ENCODE results near the gene ETNK1. TPM values are rescaled to one million over a fixed set of nuclear protein-coding genes. Genes with fewer than 3 reads are reported as not detected.
A peak's percentile ranks its signal among the peaks of the same experiment; 100 is the strongest.

The ETNK1 gene
- total RNA-seq, 1 donor from 2014 or later: 63.0 TPM

GRCh38 chr12:22625762-22626294 is 857 bp downstream of the ETNK1 start:
- DNase-seq (ENCODE audit: extremely low spot score, unreplicated experiment): no peak
- peak overlapping the region; percentile 97 for H3K27ac Mint-ChIP-seq (ENCODE audit: unreplicated experiment)

GRCh38 chr12:22626406-22626805 is 1.4 kb downstream of the ETNK1 start:
- Mint-ChIP-seq H3K4me1 (ENCODE audit: unreplicated experiment) (peaks cover 47% of the 10 kb centered on the region), H3K9me3 (ENCODE audit: unreplicated experiment) (no peaks in the 10 kb centered on the region), H3K27me3 (ENCODE audit: unreplicated experiment) (peaks cover 3% of the 10 kb centered on the region), H3K36me3 (ENCODE audit: unreplicated experiment) (peaks cover 1% of the 10 kb centered on the region), H3K27ac (ENCODE audit: unreplicated experiment) (peak overlapping the region; percentile 97), H3K4me3 (ENCODE audit: unreplicated experiment) (peak overlapping the region; percentile 88)
- DNase-seq (ENCODE audit: extremely low spot score, unreplicated experiment): no peak
- TF ChIP-seq CTCF (IDR thresholded peaks at IDR 0.05): no peak

More at GRCh38 chr12:22625762-22626294, 857 bp downstream of the ETNK1 start:
- H3K9me3 Mint-ChIP-seq (ENCODE audit: unreplicated experiment): no peaks in the 10 kb centered on the region
- no peaks in the 10 kb centered on the region for H3K36me3 Mint-ChIP-seq (ENCODE audit: unreplicated experiment)
- no peak for TF ChIP-seq CTCF (IDR thresholded peaks at IDR 0.05)
- H3K4me1 Mint-ChIP-seq (ENCODE audit: unreplicated experiment): peaks cover 45% of the 10 kb centered on the region
- H3K27me3 Mint-ChIP-seq (ENCODE audit: unreplicated experiment): peaks cover 8% of the 10 kb centered on the region
- H3K4me3 Mint-ChIP-seq (ENCODE audit: unreplicated experiment): peak overlapping the region; percentile 88

- peaks cover 53% of the 10 kb centered on the region for H3K4me1 Mint-ChIP-seq (ENCODE audit: unreplicated experiment)
- H3K27ac Mint-ChIP-seq (ENCODE audit: unreplicated experiment): peak overlapping the region; percentile 97
- H3K4me3 Mint-ChIP-seq (ENCODE audit: unreplicated experiment): peak overlapping the region; percentile 88
- H3K9me3 Mint-ChIP-seq (ENCODE audit: unreplicated experiment): no peaks in the 10 kb centered on the region
- no peak for TF ChIP-seq CTCF (IDR thresholded peaks at IDR 0.05)
- DNase-seq (ENCODE audit: extremely low spot score, unreplicated experiment): no peak
- no peaks in the 10 kb centered on the region for H3K27me3 Mint-ChIP-seq (ENCODE audit: unreplicated experiment)
- H3K36me3 Mint-ChIP-seq (ENCODE audit: unreplicated experiment): peaks cover 4% of the 10 kb centered on the region
Observed at GRCh38 chr12:22627371-22627770, 2.4 kb downstream of the ETNK1 start.

GRCh38 chr12:22628228-22628627 is 3.3 kb downstream of the ETNK1 start:
- no peak for DNase-seq (ENCODE audit: extremely low spot score, unreplicated experiment)
- Mint-ChIP-seq H3K27me3 (ENCODE audit: unreplicated experiment) (no peaks in the 10 kb centered on the region), H3K36me3 (ENCODE audit: unreplicated experiment) (peaks cover 8% of the 10 kb centered on the region), H3K9me3 (ENCODE audit: unreplicated experiment) (no peaks in the 10 kb centered on the region), H3K4me1 (ENCODE audit: unreplicated experiment) (peaks cover 53% of the 10 kb centered on the region), H3K27ac (ENCODE audit: unreplicated experiment) (peak overlapping the region; percentile 97), H3K4me3 (ENCODE audit: unreplicated experiment) (peak overlapping the region; percentile 88)
- no peak for TF ChIP-seq CTCF (IDR thresholded peaks at IDR 0.05)

- H3K4me3 Mint-ChIP-seq (ENCODE audit: unreplicated experiment): no peak overlapping the region
- H3K27ac Mint-ChIP-seq (ENCODE audit: unreplicated experiment): peak overlapping the region; percentile 48
- peaks cover 43% of the 10 kb centered on the region for H3K4me1 Mint-ChIP-seq (ENCODE audit: unreplicated experiment)
- H3K9me3 Mint-ChIP-seq (ENCODE audit: unreplicated experiment): no peaks in the 10 kb centered on the region
- H3K36me3 Mint-ChIP-seq (ENCODE audit: unreplicated experiment): peaks cover 14% of the 10 kb centered on the region
- DNase-seq (ENCODE audit: extremely low spot score, unreplicated experiment): no peak
- H3K27me3 Mint-ChIP-seq (ENCODE audit: unreplicated experiment): no peaks in the 10 kb centered on the region
- TF ChIP-seq CTCF (IDR thresholded peaks at IDR 0.05): peak; percentile 71
Observed at GRCh38 chr12:22631863-22632463, 7.0 kb downstream of the ETNK1 start.
